B cell (primary cell): ENCODE data around the gene PGLYRP2. TPM values are rescaled to one million over a fixed set of nuclear protein-coding genes. Genes with fewer than 3 reads are reported as not detected.

ENCODE experiments used
- ATAC-seq: fragments of 200-7000 bp; cut with Tn5 transposase; one replicate; pipeline ENCODE4 v1.10.0; 2021; ENCODE audit warnings: low read depth, mild to moderate bottlenecking, moderate number of reproducible peaks, moderate library complexity
- CTCF ChIA-PET: fragments of 350-600 bp; sonication (Branson Sonifier 250); formaldehyde crosslinking; loops from one replicate; lab custom pipeline; 2021; ENCODE audit warnings: antibody characterized with exemption, inconsistent platforms; lab: Charles Lee
- POLR2A ChIA-PET: fragments of 350-600 bp; sonication (Branson Sonifier 250); formaldehyde crosslinking; loops from one replicate; lab custom pipeline; 2021; ENCODE audit warnings: antibody characterized with exemption; lab: Charles Lee
- DNase-seq: peaks from one replicate; pipeline ENCODE4 v3.0.0; 2013
- H2AFZ ChIP-seq: 2 replicates; pipeline ENCODE4 v1.6.1; 2012; ENCODE audit warnings: mild to moderate bottlenecking, low read depth, low read length; ENCODE audit not compliant: insufficient read depth, poor library complexity, severe bottlenecking
- H3K27ac ChIP-seq, 2 donors: 1 replicate in 1 of 2; 2 replicates in 1 of 2; pipeline ENCODE4 v1.5.1; 2012 to 2013; ENCODE audit warnings: low read length in 2 of 2, mild to moderate bottlenecking in 2 of 2, moderate library complexity in 1 of 2
- H3K27me3 ChIP-seq, 4 experiments: fragments of 200-600 bp in 1 of 4; sonication (generic) in 1 of 4; replicated peaks in 1 of 4; 1 replicate in 2 of 4; 2 replicates in 2 of 4; pipeline versions ENCODE4 v1.6.1 to v1.7.0; 2013 to 2016; ENCODE audit warnings: low read length in 3 of 4, mild to moderate bottlenecking in 2 of 4, mixed read lengths in 1 of 4, moderate library complexity in 1 of 4; ENCODE audit not compliant: insufficient read depth in 4 of 4, control insufficient read depth in 3 of 4; ENCODE audit errors: control extremely low read depth in 1 of 4
- H3K36me3 ChIP-seq, 2 experiments: replicated peaks in 1 of 2; 1 replicate in 1 of 2; 2 replicates in 1 of 2; pipeline versions ENCODE4 v1.6.1 to v1.7.1; 2013; ENCODE audit warnings: low read length in 1 of 2; ENCODE audit not compliant: insufficient read depth in 2 of 2, control insufficient read depth in 1 of 2; ENCODE audit errors: control extremely low read depth in 1 of 2, extremely low read depth in 1 of 2
- H3K4me1 ChIP-seq, 2 donors: fragments of 200-600 bp in 1 of 2; sonication (generic) in 1 of 2; 1 replicate in 1 of 2; 2 replicates in 1 of 2; pipeline versions ENCODE4 v1.5.1 to v1.6.1; 2013 to 2017; ENCODE audit warnings: low read length in 2 of 2; ENCODE audit not compliant: control insufficient read depth in 2 of 2, insufficient read depth in 2 of 2
- H3K4me2 ChIP-seq: replicated peaks from 2 replicates; pipeline ENCODE3; 2012; ENCODE audit warnings: mild to moderate bottlenecking, low read depth, low read length; ENCODE audit not compliant: poor library complexity, severe bottlenecking
- H3K4me3 ChIP-seq, 5 experiments: fragments of 200-600 bp in 1 of 5; sonication (generic) in 1 of 5; 1 replicate in 3 of 5; 2 replicates in 2 of 5; pipeline versions ENCODE4 v1.5.1 to v1.7.0; 2011 to 2016; ENCODE audit warnings: low read length in 4 of 5, mild to moderate bottlenecking in 4 of 5, low read depth in 2 of 5, control low read depth in 1 of 5, moderate library complexity in 1 of 5; ENCODE audit not compliant: insufficient read depth in 1 of 5; ENCODE audit errors: control extremely low read depth in 1 of 5, extremely low read depth in 1 of 5
- H3K79me2 ChIP-seq: fragments of 200-600 bp; sonication (generic); one replicate; pipeline ENCODE4 v1.6.0; 2016; ENCODE audit warnings: low read length; ENCODE audit not compliant: control insufficient read depth, insufficient read depth
- H3K9ac ChIP-seq: fragments of 200-600 bp; sonication (generic); 2 replicates; pipeline ENCODE4 v1.6.1; 2017; ENCODE audit warnings: mild to moderate bottlenecking, low read length, moderate library complexity
- H3K9me3 ChIP-seq, 3 donors: one replicate each; pipeline versions ENCODE4 v1.6.1 to v1.7.1; 2013; ENCODE audit warnings: low read length in 2 of 3; ENCODE audit not compliant: control insufficient read depth in 2 of 3, insufficient read depth in 1 of 3; ENCODE audit errors: control extremely low read depth in 1 of 3
- H4K20me1 ChIP-seq: 2 replicates; pipeline ENCODE4 v1.6.0; 2012; ENCODE audit warnings: mild to moderate bottlenecking, low read length; ENCODE audit not compliant: insufficient read depth, control insufficient read depth, poor library complexity, severe bottlenecking
- H3K27ac Mint-ChIP-seq: one replicate; pipeline ENCODE4 v1.8.0; 2021; ENCODE audit warnings: mixed read lengths
- H3K27me3 Mint-ChIP-seq: one replicate; pipeline ENCODE4 v1.8.0; 2021; ENCODE audit warnings: mixed read lengths
- H3K4me1 Mint-ChIP-seq: one replicate; pipeline ENCODE4 v1.8.0; 2021; ENCODE audit warnings: mixed read lengths
- H3K4me3 Mint-ChIP-seq: one replicate; pipeline ENCODE4 v1.8.0; 2021; ENCODE audit warnings: mixed read lengths
- H3K9me3 Mint-ChIP-seq: one replicate; pipeline ENCODE4 v1.8.0; 2022; ENCODE audit warnings: mixed read lengths; ENCODE audit not compliant: insufficient read depth
- CTCF ChIP-seq: fragments of 200-600 bp; IDR thresholded peaks from one replicate; pipeline ENCODE4 v1.8.0; 2022; ENCODE audit warnings: antibody characterized with exemption, mild to moderate bottlenecking
- EZH2 ChIP-seq: IDR thresholded peaks from 2 replicates; pipeline ENCODE4 v1.6.1; 2012; ENCODE audit warnings: borderline replicate concordance, low read depth, mild to moderate bottlenecking, moderate library complexity, low read length; ENCODE audit not compliant: insufficient read depth, poor library complexity, severe bottlenecking
- WGBS: methylation state at CpG from one replicate; pipeline ENCODE4 v1.1.5; 2013; ENCODE audit warnings: missing lambda C conversion rate; ENCODE audit not compliant: insufficient coverage; 5-methylcytosine and 5-hydroxymethylcytosine counted together
- intact Hi-C: fragments of 100-400 bp; cut with micrococcal nuclease; formaldehyde crosslinking; loops from one replicate; pipeline ENCODE4 v1.10.0; 2022
- polyA plus RNA-seq: library from polyadenylated mRNA; depleted of rRNA; stranded (reverse); fragments of >200 nt; gene quantifications from 2 replicates; pipeline ENCODE4 v1.2.3, GENCODE V29; 2012
- total RNA-seq, 2 donors: library from RNA; stranded (reverse); fragments of 120-200 nt in 1 of 2; gene quantifications; 1 replicate in 1 of 2; 2 replicates in 1 of 2; pipeline versions ENCODE4 v1.2.3 to v1.2.4, GENCODE V29; 2013 to 2022

PGLYRP2 gene
- total and polyA plus RNA-seq, 2 donors (not counting 1 experiment from before 2014, with no cell fraction given): not detected

- POLR2A ChIA-PET: no interaction called here
- no peak overlapping the region for H2AFZ ChIP-seq
- H3K4me1 Mint-ChIP-seq: peaks cover 27% of the 10 kb centered on the region
- CTCF ChIA-PET: no interaction called here
- TF ChIP-seq EZH2: no peak
- no peak for TF ChIP-seq CTCF
- no peak for ATAC-seq
- no peak overlapping the region for H3K4me2 ChIP-seq
- H3K27me3 ChIP-seq: peaks cover 0 to 24% (median 8%) of the 10 kb centered on the region in 4 experiments
- intact Hi-C loops: no loop called here
- peaks cover 23% of the 10 kb centered on the region for H3K27me3 Mint-ChIP-seq
- no peaks in the 10 kb centered on the region for H3K36me3 ChIP-seq
- no peaks in the 10 kb centered on the region for H3K9me3 Mint-ChIP-seq
- no peak overlapping the region for H3K9ac ChIP-seq
- H3K79me2 ChIP-seq: peaks cover 15% of the 10 kb centered on the region
- H3K4me3 Mint-ChIP-seq: no peak overlapping the region
- no peaks in the 10 kb centered on the region for H4K20me1 ChIP-seq
- H3K27ac Mint-ChIP-seq: no peak overlapping the region
- WGBS: 80% methylated on average over 24 of the region's 31 CpGs
- H3K4me3 ChIP-seq: no peak overlapping the region
- peaks cover 21 to 23% of the 10 kb centered on the region in 2 donors for H3K4me1 ChIP-seq
- H3K9me3 ChIP-seq: peaks cover 0 to 21% (median 0%) of the 10 kb centered on the region in 3 donors
- DNase-seq: no peak
- H3K27ac ChIP-seq: no peak overlapping the region
Measured at GRCh38 chr19:15471639-15472101, 7.6 kb downstream of the PGLYRP2 start.

GRCh38 chr19:15469513-15470297 is 9.6 kb downstream of the PGLYRP2 start:
- Mint-ChIP-seq H3K9me3 (no peaks in the 10 kb centered on the region), H3K27me3 (peaks cover 23% of the 10 kb centered on the region), H3K4me1 (peaks cover 34% of the 10 kb centered on the region), H3K4me3 (peak overlapping the region; percentile 82), H3K27ac (peak overlapping the region; percentile 61)
- intact Hi-C loops: no loop called here
- peak overlapping the region; percentile 49 for H3K9ac ChIP-seq
- DNase-seq: no peak
- CTCF ChIA-PET: no interaction called here
- H3K4me2 ChIP-seq: peak overlapping the region; percentile 84
- H4K20me1 ChIP-seq: no peaks in the 10 kb centered on the region
- H3K4me3 ChIP-seq: peak overlapping the region in 4 of 5 experiments; percentile 28 to 50 (median 41)
- peaks cover 0 to 24% (median 8%) of the 10 kb centered on the region in 4 experiments for H3K27me3 ChIP-seq
- H3K36me3 ChIP-seq: no peaks in the 10 kb centered on the region
- TF ChIP-seq CTCF (no peak), EZH2 (no peak)
- 2% methylated on average over 64 of the region's 65 CpGs for WGBS
- POLR2A ChIA-PET: no interaction called here
- peak; percentile 61 for ATAC-seq
- H3K4me1 ChIP-seq: peaks cover 27 to 33% of the 10 kb centered on the region in 2 donors
- H3K27ac ChIP-seq: no peak overlapping the region
- peak overlapping the region; percentile 38 for H2AFZ ChIP-seq
- peaks cover 0 to 11% (median 0%) of the 10 kb centered on the region in 3 donors for H3K9me3 ChIP-seq
- peaks cover 28% of the 10 kb centered on the region for H3K79me2 ChIP-seq
